Activated naive CD4-positive, alpha-beta T cell treated with anti-CD3 and anti-CD28 coated beads for 36 hours (primary cell): ENCODE measurements around the gene CMC2. TPM values are rescaled to one million over a fixed set of nuclear protein-coding genes. Genes with fewer than 3 reads are reported as not detected.

Experiments
- CTCF ChIA-PET: fragments of 350-600 bp; sonication (Branson Sonifier 250); formaldehyde crosslinking; loops from one replicate; lab custom pipeline; 2021; ENCODE audit warnings: antibody characterized with exemption; lab: Charles Lee
- DNase-seq: peaks from one replicate; pipeline ENCODE4 v3.0.0-alpha.2; 2020
- H3K27ac Mint-ChIP-seq: one replicate; pipeline ENCODE4 v1.8.0; 2021; ENCODE audit warnings: mild to moderate bottlenecking, mixed read lengths
- H3K27me3 Mint-ChIP-seq: one replicate; pipeline ENCODE4 v1.8.0; 2021; ENCODE audit warnings: low read depth, mixed read lengths
- H3K36me3 Mint-ChIP-seq: one replicate; pipeline ENCODE4 v1.8.0; 2021; ENCODE audit warnings: low read depth, mixed read lengths
- H3K4me1 Mint-ChIP-seq: one replicate; pipeline ENCODE4 v1.8.0; 2021; ENCODE audit warnings: low read depth, mixed read lengths
- H3K4me3 Mint-ChIP-seq: one replicate; pipeline ENCODE4 v1.8.0; 2021; ENCODE audit warnings: mild to moderate bottlenecking, moderate library complexity, mixed read lengths
- H3K9me3 Mint-ChIP-seq: one replicate; pipeline ENCODE4 v1.8.0; 2021; ENCODE audit warnings: mixed read lengths
- intact Hi-C: fragments of 100-400 bp; cut with micrococcal nuclease; formaldehyde crosslinking; loops from one replicate; pipeline ENCODE4 v1.15.1; 2023
- total RNA-seq, 2 experiments: library from RNA; stranded (reverse); gene quantifications; one replicate each; pipeline ENCODE4 v1.2.3, GENCODE V29; 2021

CMC2 gene
- total RNA-seq, 2 experiments from 2014 or later, result 112 to 122 TPM

- Mint-ChIP-seq H3K4me3 (no peak overlapping the region), H3K4me1 (peaks cover 10% of the 10 kb centered on the region), H3K27me3 (no peaks in the 10 kb centered on the region), H3K27ac (no peak overlapping the region), H3K9me3 (peaks cover 4% of the 10 kb centered on the region), H3K36me3 (peaks cover 63% of the 10 kb centered on the region)
- intact Hi-C loops, result no loop called here
- CTCF ChIA-PET, result interaction anchor here (1.0 kb wide), 1 partner anchor 9 kb away, joined by 3 read pairs; the partner anchor contains the start of gene ATMIN
- DNase-seq, result no peak
Measured at GRCh38 chr16:81026429-81026828, 19.7 kb upstream of the CMC2 start.

DNA sequence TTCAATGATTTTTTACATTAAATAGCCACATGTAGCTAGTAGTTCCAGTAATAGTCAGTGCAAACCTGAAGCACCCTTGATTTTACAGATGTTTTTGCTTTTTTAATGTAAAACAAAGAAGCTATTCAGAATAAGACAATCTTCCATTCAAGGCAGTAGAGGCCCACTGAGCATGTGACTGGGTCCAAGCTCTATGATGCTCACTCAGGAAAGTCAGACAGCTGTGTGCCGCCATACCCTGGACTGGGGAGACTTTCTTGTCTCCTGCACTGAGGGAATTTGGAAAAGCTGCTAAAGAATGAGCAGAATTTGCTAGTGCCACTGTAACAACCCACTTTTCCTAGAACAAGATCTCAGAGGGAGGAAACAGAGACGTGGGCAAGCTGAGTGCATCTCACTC, 11.8 kb upstream of the CMC2 start:
- H3K4me3 Mint-ChIP-seq, result no peak overlapping the region
- CTCF ChIA-PET, result interaction anchor here (1.0 to 1.9 kb wide), 5 partner anchors 13 to 17 kb away, joined by 3 to 7 read pairs (median 3); partner anchors contain the start of gene ATMIN
- no peak for DNase-seq
- no peaks in the 10 kb centered on the region for H3K9me3 Mint-ChIP-seq
- no peaks in the 10 kb centered on the region for H3K27me3 Mint-ChIP-seq
- no peak overlapping the region for H3K27ac Mint-ChIP-seq
- intact Hi-C loops, result no loop called here
- H3K4me1 Mint-ChIP-seq, result no peaks in the 10 kb centered on the region
- peaks cover 62% of the 10 kb centered on the region for H3K36me3 Mint-ChIP-seq

GRCh38 chr16:81014672-81015071, 8.0 kb upstream of the CMC2 start:
- Mint-ChIP-seq H3K4me1 (peaks cover 7% of the 10 kb centered on the region), H3K36me3 (peaks cover 62% of the 10 kb centered on the region), H3K27me3 (no peaks in the 10 kb centered on the region), H3K27ac (no peak overlapping the region), H3K4me3 (no peak overlapping the region), H3K9me3 (no peaks in the 10 kb centered on the region)
- DNase-seq, result no peak
- CTCF ChIA-PET, result interaction anchor here (1.0 kb wide), 1 partner anchor 11 kb away, joined by 7 read pairs; no protein-coding TSS in a partner anchor
- intact Hi-C loops, result no loop called here

DNA sequence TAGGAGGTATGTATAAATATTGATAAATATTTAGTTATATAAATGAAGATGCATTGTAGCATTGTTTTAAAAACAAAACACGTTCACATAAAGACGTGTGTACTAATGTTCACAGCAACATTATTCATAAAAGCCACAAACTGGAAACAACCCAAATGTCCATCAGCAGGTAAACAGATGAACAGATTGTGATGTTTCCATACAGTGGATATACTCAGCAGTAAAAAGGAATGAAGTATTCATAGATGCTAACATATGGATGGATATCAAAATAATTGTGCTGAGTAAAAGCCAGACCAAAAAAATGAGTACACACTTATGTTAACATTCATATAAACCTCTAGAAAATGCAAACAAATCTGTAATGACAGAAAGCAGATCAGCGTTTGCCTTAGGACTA, 6.3 kb upstream of the CMC2 start:
- no peaks in the 10 kb centered on the region for H3K9me3 Mint-ChIP-seq
- H3K27me3 Mint-ChIP-seq, result no peaks in the 10 kb centered on the region
- peaks cover 19% of the 10 kb centered on the region for H3K4me1 Mint-ChIP-seq
- DNase-seq, result no peak
- no peak overlapping the region for H3K4me3 Mint-ChIP-seq
- CTCF ChIA-PET, result no interaction called here
- no peak overlapping the region for H3K27ac Mint-ChIP-seq
- intact Hi-C loops, result no loop called here
- peaks cover 60% of the 10 kb centered on the region for H3K36me3 Mint-ChIP-seq

DNA sequence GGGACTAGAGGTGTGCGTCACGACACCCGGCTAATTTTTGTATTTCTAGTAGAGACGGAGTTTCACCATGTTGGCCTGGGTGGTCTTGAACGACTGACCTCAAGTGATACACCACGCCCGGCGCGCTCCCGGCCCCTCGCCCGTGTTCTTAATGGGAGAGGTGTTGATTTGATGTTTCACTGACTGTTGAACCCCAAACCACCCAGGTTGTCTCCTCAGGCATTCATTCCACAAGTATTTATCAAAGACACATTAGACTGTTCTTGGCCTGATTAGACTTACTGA, 1.8 kb upstream of the CMC2 start:
- H3K4me1 Mint-ChIP-seq, result peaks cover 38% of the 10 kb centered on the region

DNA sequence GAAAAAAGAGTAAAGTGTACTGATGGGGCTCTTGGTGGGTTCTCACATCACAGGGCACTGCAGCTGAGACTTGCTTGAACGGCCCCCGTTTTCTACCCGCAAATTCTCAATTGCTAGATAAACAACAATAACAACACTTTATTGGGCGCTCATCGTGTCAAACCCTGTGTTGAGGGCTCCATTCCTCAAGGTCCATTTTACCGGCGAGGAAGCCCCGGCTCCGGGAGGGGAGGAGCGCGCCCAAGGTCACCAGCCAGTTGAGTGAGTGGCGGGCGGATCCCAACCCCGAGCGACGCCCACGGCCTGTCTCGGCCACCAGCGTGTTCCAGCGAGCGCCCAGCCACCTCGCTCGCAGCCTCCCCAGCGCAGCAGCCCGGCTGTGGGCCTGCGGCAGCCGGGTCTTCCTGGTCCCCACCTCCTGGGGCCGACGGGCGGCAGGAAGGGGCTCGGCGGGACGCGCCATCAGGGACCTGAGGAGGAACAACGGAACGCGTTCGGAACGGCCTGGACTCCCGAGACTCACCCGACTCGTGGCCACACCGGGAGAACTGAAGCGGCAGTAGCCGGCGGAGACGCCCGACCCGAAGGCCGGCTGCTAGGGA, 373 bp downstream of the CMC2 start:
- Mint-ChIP-seq H3K4me3 (peak overlapping the region; percentile 95), H3K4me1 (peaks cover 57% of the 10 kb centered on the region), H3K36me3 (peaks cover 25% of the 10 kb centered on the region), H3K27me3 (no peaks in the 10 kb centered on the region), H3K27ac (peak overlapping the region; percentile 100), H3K9me3 (no peaks in the 10 kb centered on the region)
- peak; percentile 76 for DNase-seq
- CTCF ChIA-PET, result interaction anchor here (1.0 to 3.4 kb wide), 2 partner anchors 30 kb away, joined by 5 to 42 read pairs; partner anchors contain the start of gene ATMIN
- intact Hi-C loops, result loop anchor here (2.0 to 10.0 kb wide), 6 partner anchors 352 to 1742 kb away; partner anchors contain the start of gene CMIP

More for the DNA sequence above, 1.8 kb upstream of the CMC2 start:
- H3K36me3 Mint-ChIP-seq, result peaks cover 35% of the 10 kb centered on the region
- no peaks in the 10 kb centered on the region for H3K27me3 Mint-ChIP-seq
- no peak overlapping the region for H3K27ac Mint-ChIP-seq
- CTCF ChIA-PET, result no interaction called here
- H3K4me3 Mint-ChIP-seq, result peak overlapping the region; percentile 95
- no peaks in the 10 kb centered on the region for H3K9me3 Mint-ChIP-seq
- intact Hi-C loops, result loop anchor here (10.0 kb wide), 5 partner anchors 354 to 1744 kb away; partner anchors contain the start of gene CMIP
- DNase-seq, result no peak

DNA sequence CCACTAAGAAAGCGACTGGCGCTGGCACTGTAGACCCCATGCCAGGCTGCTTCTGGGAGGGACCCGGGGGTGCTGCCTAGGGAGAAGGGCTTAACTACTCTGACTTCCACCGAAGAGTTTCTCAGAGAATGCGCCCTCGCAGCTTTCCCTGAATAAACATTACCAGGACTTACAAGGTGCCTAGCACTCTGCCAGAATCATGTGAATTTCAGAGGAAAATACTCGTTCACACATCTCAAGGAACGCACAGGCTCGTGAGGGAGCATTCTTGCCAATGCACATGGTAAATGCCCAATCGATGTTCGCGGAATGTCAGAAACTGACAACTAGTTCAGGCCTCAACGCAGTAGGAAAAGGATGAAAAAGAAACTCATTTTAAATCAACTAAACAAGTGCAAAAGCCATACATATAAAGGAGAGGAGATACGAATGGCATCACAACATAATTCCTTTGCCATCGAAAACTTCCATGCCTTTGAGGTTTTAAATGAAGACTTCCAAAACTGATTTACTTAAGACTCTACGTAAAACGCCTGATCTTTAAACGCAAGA, 999 bp downstream of the CMC2 start:
- H3K4me1 Mint-ChIP-seq, result peaks cover 56% of the 10 kb centered on the region
- peak overlapping the region; percentile 100 for H3K27ac Mint-ChIP-seq
- CTCF ChIA-PET, result interaction anchor here (0.6 to 3.4 kb wide), 6 partner anchors 9 to 312 kb away, joined by 3 to 42 read pairs (median 5); partner anchors contain the start of gene ATMIN
- H3K27me3 Mint-ChIP-seq, result no peaks in the 10 kb centered on the region
- H3K4me3 Mint-ChIP-seq, result peak overlapping the region; percentile 95
- no peak for DNase-seq
- no peaks in the 10 kb centered on the region for H3K9me3 Mint-ChIP-seq
- peaks cover 18% of the 10 kb centered on the region for H3K36me3 Mint-ChIP-seq
- intact Hi-C loops, result loop anchor here (2.0 to 10.0 kb wide), 6 partner anchors 351 to 1741 kb away; partner anchors contain the start of gene CMIP

- Mint-ChIP-seq H3K4me1 (peaks cover 61% of the 10 kb centered on the region), H3K9me3 (no peaks in the 10 kb centered on the region), H3K27me3 (no peaks in the 10 kb centered on the region), H3K27ac (peak overlapping the region; percentile 94), H3K36me3 (peaks cover 16% of the 10 kb centered on the region), H3K4me3 (peak overlapping the region; percentile 69)
- CTCF ChIA-PET, result interaction anchor here (0.6 to 3.4 kb wide), 15 partner anchors 8 to 313 kb away, joined by 3 to 42 read pairs (median 4); partner anchors contain the start of gene ATMIN
- peak; percentile 46 for DNase-seq
- intact Hi-C loops, result loop anchor here (10.0 kb wide), 5 partner anchors 350 to 1740 kb away; partner anchors contain the start of gene CMIP
Measured at GRCh38 chr16:81004646-81005353, 1.9 kb downstream of the CMC2 start.

- intact Hi-C loops, result loop anchor here (10.0 kb wide), 5 partner anchors 349 to 1739 kb away; partner anchors contain the start of gene CMIP
- peak overlapping the region; percentile 69 for H3K4me3 Mint-ChIP-seq
- H3K36me3 Mint-ChIP-seq, result peaks cover 19% of the 10 kb centered on the region
- H3K27ac Mint-ChIP-seq, result peak overlapping the region; percentile 94
- CTCF ChIA-PET, result interaction anchor here (0.9 to 3.4 kb wide), 15 partner anchors 7 to 204 kb away, joined by 3 to 42 read pairs (median 4); partner anchors contain the start of gene ATMIN
- no peaks in the 10 kb centered on the region for H3K27me3 Mint-ChIP-seq
- no peaks in the 10 kb centered on the region for H3K9me3 Mint-ChIP-seq
- peaks cover 67% of the 10 kb centered on the region for H3K4me1 Mint-ChIP-seq
- peak; percentile 21 for DNase-seq
Measured at GRCh38 chr16:81003610-81004460, 2.9 kb downstream of the CMC2 start.

DNA sequence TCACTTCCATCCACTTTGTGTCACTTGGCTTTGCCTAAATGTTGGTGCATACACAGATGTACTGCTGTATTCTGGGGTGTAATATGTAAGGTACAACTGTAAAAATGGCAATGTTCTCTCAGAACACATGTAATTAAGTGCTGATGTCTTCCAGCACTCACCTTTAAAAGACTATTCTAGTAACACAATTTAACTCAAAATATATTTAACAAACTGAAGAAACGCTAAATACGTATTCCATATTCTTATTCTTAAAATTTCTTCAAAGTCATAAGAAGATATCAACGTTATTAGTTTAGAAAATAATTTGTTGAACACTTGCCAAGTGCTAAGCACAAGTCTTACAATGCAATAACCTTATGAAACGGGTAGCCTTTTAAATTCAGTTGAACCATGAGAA, 3.6 kb downstream of the CMC2 start:
- no peaks in the 10 kb centered on the region for H3K9me3 Mint-ChIP-seq
- CTCF ChIA-PET, result interaction anchor here (2.1 to 3.4 kb wide), 3 partner anchors 10 to 33 kb away, joined by 6 to 42 read pairs (median 15); partner anchors contain the start of gene ATMIN
- H3K4me1 Mint-ChIP-seq, result peaks cover 67% of the 10 kb centered on the region
- H3K27ac Mint-ChIP-seq, result peak overlapping the region; percentile 94
- intact Hi-C loops, result loop anchor here (10.0 kb wide), 5 partner anchors 348 to 1738 kb away; partner anchors contain the start of gene CMIP
- no peaks in the 10 kb centered on the region for H3K27me3 Mint-ChIP-seq
- H3K36me3 Mint-ChIP-seq, result peaks cover 19% of the 10 kb centered on the region
- DNase-seq, result no peak
- peak overlapping the region; percentile 69 for H3K4me3 Mint-ChIP-seq

DNA sequence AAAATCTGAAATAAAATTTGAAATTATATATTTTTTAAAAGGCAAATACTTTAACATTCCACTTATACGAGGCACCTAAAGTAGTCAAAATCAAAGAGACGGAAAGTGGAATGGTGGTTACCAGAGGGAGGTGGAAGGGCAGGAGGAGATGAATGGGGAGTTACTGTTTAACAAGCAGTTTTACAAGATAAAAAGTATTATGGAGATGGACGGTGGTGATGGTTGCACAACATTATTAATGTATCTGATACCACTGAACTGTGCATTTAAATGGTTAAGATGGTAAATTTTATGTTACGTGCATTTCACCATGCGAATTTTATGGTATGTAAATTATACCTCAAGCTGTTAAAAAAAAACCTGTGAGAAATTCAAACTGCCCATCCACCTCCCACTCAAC, 5.4 kb downstream of the CMC2 start:
- CTCF ChIA-PET, result interaction anchor here (1.2 to 2.7 kb wide), 2 partner anchors 34 to 77 kb away, joined by 3 to 15 read pairs; partner anchors contain the start of gene ATMIN
- no peaks in the 10 kb centered on the region for H3K27me3 Mint-ChIP-seq
- no peak overlapping the region for H3K4me3 Mint-ChIP-seq
- intact Hi-C loops, result loop anchor here (10.0 kb wide), 5 partner anchors 347 to 1737 kb away; partner anchors contain the start of gene CMIP
- no peak for DNase-seq
- H3K27ac Mint-ChIP-seq, result no peak overlapping the region
- peaks cover 77% of the 10 kb centered on the region for H3K4me1 Mint-ChIP-seq
- H3K9me3 Mint-ChIP-seq, result no peaks in the 10 kb centered on the region
- peaks cover 15% of the 10 kb centered on the region for H3K36me3 Mint-ChIP-seq
